CD4-positive, alpha-beta T cell treated with Interleukin-12 subunit alpha and Interleukin-12 subunit beta, for 1 hour (primary cell): ENCODE data around the gene VDAC2.
"Not testable (repeated sequence)": the region's sequence is repeated elsewhere in the genome, so short reads cannot be mapped to it uniquely, and the experiment has no call there.

Experiments used
- DNase-seq: peaks from one replicate; pipeline ENCODE4 v3.0.0-alpha.2; 2020

Gene VDAC2

DNA sequence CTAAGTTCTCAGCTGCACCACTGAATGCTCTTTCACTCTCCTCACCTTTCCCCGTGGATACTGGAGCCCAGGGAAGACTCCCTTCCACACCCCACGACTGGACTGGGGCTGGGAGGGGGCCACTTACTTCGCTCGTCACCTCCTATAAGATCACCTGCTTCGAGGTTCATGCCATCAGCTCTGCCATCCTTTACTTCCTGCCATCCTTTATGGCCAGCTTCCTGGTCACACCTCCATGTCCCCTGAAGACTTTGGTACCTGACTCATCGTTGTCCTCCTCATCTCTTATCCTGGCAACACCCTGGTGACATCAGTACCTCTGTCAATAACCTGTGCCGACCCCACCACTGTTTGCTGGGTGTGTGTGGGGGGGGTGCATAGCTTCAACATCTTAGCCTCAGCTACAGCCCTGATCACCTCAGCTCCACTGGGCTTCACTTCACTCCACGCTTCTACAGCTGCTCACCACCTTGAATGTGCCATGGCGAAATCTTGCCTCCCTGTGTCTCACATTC, 8.7 kb upstream of the VDAC2 start:
- no peak for DNase-seq

DNA sequence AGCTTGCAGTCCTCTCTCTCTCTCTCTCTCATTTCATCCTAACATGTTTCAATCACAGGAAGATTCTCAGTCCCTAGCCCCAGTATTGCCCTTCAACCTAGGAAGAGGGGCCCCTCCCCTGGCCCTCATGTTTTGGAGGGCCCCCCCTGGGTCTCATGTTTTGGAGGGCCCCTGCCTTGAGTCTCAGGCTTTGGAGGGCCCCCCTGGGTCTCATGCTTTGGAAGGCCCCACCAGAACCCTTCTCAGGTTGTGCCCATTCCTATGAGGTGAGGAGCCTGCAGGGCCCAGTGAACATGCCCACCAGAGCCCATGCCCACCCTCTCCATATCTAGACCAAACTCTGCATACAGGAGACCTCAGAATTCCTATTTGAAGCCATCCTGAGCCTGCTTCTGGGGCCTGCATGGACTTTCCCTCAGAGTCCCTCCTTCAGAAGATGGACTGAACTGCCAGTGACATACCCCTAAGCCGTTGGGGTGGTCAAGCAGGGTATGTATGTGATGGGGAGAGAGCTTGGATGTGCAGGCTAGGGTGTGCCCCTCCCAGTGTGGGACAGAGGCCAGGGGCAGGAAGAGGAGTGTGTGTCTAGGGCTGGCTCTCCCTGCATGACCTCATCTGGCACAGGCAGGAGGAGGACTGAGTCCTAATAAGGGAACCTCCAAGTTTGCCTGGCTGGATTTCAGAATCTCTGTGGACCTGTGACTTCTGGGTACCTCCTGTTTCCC, 8.1 kb upstream of the VDAC2 start:
- no peak for DNase-seq

DNA sequence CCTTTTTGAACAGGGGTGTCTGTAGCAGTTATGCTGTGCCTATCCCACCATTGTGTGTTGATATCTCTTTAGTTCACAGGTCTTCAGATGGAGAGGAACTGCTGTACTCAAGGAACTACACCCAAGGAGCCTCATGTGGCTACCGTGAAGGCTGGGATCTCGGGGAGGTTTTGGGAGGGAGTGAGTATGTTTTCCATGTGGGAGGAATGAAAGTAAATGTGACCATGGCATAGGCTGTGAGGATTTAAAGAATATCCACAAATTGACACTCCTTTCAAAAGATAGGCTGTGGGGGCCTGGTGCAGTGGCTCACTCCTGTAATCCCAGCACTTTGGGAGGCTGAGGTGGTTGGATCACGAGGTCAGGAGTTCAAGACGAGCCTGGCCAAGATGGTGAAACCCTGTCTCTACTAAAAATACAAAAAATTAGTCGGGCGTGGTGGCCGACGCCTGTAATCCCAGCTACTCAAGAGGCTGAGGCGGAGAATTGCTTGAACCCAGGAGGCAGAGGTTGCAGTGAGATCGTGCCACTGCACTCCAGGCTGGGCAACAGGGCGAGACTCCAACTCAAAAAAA, 7.5 kb upstream of the VDAC2 start:
- not testable (repeated sequence) for DNase-seq

DNA sequence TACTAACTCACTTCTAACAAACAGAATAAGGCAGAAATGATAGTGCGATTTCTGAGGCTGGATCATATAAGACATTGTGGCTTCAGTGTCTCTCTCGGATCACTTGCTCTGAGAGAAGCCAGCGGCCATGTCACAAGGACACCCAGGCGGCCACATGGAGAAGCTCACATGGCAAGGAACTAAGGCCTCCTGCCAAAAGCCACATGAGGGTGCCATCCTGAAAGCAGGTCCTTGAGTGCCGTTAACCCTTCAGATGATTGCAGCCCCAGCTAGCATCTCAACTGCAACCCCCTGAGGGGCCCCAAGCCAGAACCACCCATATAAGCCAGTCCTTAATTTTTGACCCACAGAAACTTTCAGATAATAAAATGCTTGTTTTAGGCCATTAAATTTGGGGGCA, 6.9 kb upstream of the VDAC2 start:
- no peak for DNase-seq

DNA sequence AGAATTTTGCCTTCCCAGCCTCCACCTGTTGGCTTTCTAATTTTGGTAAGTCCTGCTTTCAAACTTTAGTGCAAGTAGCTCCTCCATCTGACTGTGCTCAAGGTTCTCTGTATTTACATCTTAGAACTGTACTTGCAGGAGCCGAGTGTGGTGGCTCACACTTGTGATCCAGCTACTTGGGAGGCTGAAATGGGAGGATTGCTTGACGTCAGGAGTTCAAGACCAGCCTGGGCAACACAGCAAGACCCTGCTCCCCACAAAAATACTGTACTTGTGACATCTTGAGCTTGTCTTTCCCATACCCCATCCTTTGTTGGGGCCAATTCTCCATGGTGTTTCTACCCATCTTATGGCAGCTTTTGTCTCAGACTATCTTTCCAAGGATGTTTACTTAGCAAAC, 4.7 kb upstream of the VDAC2 start:
- DNase-seq = no peak

DNA sequence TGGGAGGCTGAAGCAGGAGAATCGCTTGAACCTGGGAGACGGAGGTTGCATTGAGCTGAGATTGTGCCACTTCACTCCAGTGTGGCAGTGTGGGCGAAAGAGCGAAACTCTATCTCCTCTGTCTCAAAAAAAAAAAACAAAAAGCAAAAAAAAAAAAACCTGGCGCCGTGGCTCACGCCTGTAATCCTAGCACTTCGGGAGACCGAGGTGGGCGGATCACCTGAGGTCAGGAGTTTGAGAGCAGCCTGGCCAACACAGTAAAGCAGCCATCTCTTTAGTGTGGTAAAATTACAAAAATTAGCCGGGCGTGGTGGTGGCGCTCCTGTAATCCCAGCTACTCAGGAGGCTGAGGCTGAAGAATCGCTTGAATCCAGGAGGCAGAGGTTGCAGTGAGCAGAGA, 4.0 kb upstream of the VDAC2 start:
- DNase-seq = not testable (repeated sequence)

DNA sequence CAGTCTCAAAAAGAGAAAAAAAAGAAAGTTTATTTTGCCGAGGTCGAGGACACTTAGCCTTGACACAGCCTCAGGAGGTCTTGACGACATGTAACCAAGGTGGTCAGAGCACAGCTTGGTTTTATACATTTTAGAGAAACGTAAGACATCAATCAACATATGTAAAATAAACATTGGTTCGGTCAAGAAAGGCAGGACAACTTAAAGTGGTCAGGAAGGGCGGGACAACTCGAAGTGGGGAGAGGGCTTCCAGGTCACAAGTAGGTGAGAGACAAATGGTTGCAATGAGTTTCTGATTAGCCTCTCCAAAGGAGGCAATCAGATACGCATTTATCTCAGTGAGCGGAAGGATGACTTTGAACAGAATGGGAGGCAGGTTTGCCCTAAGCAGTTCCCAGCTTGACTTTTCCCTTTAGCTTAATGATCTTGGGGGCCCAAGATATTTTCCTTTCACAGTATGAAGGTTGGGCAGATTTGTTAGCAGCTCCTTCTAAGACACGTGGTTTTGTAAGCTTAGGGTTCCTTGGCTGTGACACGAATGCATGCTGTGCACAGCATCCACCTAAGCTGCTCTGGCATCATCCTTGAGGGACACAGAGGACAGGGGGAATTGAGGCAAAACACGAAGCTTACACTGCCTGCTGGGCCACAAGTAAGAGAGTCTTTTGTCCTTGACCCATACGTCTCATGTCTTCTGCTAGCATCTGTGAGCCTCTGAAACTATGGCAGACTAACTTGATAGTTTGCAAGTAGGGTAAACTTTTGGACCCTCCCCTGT, 3.3 kb upstream of the VDAC2 start:
- no peak for DNase-seq

DNA sequence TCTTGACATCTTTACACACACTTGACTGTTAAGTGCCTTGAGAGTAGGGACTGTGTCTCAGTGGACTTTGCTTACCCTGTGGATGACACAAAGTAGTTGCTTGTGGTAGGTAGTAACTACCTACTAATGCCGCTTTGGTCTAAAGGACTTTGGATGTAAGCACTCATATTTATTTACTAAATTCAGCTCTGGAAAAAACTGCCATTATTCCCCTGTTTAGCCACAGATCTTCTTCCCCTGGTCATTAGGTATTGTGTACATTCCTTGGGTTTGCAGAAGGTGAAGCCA, 2.8 kb upstream of the VDAC2 start:
- no peak for DNase-seq

DNA sequence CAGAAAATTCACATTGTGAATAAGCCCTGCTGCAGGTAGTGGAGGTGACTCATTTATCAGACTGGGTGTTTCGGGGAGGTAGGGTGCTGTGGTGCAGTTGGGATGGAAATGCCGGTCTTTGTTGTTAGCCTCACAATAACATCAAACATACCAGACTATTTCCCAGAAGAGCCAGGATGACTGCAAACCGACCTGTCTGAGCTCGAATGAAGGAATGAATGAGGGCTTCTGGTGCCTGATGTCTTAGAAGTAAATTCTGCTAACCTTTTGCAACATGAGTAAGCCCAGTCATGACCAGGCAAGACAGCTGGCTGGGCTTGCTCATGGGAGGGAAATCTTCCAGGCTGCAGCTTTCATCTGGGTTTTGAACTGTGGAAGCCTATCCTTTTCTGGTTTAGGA, 2.4 kb upstream of the VDAC2 start:
- no peak for DNase-seq

DNA sequence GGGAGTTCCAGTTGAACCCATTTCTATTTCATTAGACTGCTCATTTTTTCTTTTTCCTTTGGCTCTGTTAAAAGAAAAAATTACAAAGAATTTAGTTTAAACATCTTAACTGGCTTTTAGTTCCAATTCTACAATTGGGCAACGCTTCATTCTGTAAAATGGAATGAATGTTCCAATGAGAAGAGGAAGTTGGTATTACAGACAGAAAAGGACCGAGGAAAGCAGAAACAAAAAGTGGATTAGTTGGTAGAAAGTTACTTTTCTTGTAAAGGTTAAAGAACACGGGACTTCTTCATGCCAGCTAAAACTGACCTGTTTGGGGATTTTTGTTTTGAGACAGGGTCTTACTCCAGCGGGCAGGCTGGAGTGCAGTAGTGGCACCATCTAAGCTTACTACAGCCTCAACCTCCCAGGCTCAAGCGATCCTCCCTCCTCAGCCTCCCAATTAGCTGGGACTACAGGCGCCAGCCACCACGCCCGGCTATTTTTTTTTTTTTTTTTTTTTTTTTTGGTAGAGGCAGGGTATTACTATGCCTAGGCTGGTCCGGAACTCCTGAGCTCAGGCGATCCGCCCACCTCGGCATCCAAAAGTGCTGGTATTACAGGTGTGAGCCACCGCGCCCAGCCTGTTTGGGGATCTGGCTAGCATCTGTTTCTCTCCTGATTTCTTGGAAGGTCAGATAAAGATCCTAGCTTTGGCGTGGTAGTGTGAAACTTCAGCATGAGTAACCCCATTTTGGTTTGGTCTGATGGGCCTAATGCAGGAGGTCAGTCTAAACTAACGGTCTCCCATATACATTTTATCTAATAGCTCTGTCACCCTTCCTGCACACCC, 1.3 kb upstream of the VDAC2 start:
- DNase-seq = no peak

DNA sequence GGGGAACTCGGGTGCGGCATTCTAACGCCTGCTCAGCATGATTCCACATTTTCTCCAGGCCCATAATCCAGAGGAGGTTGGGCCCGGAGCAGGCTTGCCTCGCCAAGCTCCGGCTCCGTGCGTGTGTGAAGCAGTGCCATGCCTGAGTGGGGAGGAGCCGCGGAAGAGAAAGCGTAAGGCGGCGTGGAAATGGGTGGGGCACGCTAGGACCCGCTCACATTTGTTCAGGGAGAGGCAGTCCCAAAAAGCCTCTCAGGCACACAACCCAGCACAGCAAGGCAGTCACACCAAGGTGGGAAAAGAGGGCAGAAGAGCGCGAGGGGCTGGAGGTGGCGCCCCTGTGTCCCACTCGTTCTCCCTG, 695 bp upstream of the VDAC2 start:
- peak; percentile 83 for DNase-seq

DNA sequence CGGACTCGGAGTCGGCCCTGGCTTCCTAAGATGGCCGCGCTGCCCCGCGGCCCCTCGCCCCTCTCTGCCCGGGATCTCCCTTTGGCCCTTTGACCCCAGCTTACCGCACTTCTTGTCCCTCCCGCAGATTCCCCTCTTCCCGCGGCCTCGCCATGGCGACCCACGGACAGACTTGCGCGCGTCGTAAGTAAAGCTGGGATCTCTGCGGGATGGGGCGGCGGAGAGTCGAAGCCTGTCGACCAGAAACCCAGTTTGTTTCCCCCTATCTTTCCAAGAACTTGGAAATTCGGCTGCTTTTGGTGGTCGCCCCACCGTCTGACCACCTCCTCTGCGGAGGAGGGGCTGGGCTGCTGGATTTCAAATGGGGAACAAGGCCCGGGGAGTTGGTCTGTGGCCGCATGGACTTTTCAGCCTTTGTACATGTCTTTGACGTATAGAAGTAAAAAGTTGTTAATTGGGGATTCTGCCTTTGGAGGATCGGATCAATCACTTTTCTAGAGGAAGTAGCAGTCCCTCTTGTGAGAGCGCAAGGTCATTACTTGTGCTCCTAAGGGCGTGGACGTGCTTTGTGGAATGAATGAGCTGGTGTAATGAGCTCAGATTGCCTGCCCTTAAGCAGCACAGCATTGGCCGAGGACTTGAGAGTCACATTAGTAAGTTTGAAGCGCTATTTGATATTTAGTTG, 553 bp downstream of the VDAC2 start:
- peak; percentile 43 for DNase-seq

DNA sequence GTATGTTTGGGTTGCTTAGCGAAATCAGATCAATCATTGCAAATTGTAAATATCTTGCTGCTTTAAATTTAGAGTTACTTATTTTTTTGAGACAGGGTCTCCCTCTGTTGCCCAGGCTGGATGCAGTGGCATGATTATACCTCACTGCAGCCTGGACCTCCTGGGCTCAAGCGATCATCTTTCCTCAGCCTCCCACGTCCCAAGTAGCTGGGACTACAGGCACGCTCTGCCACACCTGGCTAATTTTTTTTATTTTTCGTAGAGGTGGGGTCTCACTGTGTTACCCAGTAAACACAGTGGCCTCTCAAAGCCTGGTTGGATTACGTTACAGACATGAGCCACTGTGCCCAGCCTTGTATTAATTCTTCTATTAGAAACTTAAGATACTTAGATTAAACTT, 1.7 kb downstream of the VDAC2 start:
- DNase-seq = no peak

DNA sequence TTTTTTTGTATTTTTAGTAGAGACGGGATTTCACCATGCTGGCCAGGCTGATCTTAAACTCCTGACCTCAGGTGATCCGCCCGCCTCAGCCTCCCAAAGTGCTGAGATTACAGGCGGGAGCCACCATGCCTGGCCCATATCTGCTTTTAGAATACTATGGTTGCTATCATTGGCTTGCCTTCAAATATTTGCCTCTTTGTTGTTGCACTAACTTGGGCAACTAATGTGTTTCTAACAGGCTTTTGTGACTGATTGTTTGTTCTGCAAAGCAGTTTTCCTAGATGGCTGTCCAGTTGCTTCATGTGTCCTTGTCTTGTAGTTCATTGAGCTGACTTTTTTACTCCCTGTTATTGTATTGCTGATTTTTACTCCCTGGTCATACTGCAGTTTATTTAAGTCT, 9.7 kb downstream of the VDAC2 start:
- no peak for DNase-seq

DNA sequence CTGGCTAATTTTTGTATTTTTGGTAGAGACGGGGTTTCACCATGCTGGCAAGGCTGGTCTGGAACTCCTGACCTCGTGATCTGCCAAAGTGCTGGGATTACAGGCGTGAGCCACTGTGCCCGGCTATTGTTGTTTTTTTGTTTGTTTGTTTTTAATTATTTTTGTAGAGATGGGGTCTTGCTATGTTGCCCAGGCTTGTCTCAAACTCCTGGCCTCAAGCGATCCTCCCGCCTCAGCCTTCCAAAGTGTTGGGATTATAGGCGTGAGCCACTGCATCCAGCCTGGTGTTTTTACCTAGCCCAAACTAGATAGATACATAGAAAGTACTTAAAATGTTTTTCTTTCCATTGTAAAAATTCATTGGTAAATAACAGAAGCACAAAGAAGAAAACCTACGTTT, 10.9 kb downstream of the VDAC2 start:
- DNase-seq = not testable (repeated sequence)

DNA sequence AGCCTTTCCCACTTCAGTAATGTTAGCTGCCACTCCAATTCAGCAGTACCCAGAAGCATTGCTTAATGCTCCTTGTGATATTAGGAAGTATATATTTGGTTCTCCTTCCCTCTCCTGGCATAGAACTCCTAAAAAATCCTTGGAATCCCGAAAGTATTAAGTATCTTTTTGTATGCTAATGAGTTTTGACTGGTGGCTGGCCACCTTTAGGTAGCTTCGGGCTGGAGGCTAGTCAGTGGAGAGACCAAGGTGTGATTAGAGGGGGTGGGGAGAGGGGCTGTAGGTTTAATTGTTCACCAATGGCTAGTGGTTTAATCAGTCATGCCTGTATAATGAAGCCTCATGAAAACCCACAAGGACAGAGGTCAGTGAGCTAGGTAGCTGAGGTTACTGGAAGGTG, 12.9 kb downstream of the VDAC2 start:
- DNase-seq = no peak

DNA sequence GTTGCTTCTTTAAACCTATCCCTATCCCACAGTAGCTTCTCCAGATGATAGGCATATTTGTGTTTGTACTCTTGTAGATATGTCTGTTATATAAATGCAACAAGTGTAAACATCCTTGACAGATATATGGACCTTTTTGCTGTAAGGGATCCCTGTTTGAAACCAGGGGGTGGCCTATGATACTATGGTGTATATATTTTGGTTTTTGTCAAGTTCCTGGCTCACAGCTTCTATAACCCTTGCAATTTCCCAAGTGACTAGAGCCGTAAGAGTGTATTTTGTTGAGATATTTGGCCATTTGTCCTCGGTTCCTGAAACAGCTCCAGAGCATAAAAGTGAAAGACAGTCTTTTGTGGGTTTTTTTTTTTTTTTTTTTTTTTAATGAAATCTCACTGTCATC, 15.5 kb downstream of the VDAC2 start:
- no peak for DNase-seq

DNA sequence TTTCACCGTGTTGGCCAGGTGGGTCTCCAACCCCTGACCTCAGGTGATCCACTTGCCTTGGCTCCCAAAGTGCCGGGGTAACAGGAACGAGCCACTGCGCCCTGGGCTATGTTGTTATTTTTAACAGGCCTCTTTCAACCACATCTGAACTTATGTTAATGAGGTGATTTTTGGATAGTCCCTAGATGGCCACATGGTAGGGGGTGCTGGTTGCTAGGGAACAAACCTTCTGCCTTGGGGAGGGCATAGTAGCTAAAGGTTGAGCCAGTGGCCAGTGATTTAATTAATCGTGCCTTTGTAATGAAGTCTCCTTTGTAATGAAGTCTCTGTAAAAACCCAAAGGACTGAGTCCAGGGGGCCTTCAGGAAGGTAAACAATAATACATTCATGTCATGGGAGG, 16.1 kb downstream of the VDAC2 start:
- DNase-seq = no peak

DNA sequence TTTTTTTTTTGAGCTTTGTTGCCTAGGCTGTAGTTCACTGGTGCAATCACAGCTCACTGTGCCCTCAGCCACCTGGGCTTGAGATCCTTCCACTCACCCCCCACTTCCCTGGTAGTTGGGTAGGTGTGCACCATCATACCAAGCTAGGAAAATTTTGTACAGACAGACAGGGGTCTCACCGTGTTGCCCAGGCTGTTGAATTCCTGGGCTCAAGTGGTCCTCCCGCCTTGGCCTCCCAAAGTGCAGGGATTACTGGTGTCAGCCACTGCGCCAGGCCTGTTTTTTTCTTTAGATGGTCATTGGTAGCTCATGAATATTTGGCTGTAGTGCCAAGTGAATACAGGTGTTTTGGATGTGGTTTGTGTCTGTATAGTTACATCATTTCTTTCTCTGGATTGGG, 17.7 kb downstream of the VDAC2 start:
- DNase-seq = no peak

DNA sequence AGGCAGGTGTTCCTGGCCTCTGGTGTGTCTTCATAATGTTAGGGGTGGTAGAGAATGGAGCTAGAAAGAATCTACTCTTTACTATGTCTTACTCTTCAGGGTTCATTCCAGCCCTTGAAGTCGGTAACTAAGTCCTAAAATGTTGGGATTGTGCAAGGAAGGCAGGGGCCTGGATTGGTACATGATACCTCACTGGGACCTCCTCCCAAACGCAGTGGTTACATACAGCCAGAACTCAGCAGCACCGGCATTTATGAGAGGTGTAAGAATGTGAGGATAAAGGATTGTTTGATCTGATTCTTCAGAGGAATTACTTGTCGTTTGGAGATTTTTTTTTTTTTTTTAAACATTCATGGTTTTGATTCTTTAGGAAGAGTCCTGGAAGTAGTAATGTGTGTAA, 18.2 kb downstream of the VDAC2 start:
- no peak for DNase-seq

DNA sequence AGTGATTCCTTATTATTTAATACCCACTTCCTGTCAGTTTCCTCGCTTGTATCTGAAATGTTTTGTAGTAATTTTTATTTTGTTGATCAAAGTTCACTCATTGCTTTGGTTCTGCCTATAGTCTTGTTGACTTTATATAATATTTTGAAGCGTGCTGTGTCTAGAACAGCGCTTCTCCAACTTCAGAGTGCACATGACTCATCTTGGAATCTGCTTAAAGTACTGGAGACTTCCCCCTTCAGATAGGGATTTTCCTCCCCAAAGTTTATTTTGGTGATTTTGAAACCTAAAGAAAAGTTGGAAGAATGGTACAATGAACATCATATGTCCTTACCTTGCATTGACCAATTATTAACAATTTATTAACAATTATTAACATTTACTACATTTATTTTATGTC, 19.4 kb downstream of the VDAC2 start:
- DNase-seq = no peak

DNA sequence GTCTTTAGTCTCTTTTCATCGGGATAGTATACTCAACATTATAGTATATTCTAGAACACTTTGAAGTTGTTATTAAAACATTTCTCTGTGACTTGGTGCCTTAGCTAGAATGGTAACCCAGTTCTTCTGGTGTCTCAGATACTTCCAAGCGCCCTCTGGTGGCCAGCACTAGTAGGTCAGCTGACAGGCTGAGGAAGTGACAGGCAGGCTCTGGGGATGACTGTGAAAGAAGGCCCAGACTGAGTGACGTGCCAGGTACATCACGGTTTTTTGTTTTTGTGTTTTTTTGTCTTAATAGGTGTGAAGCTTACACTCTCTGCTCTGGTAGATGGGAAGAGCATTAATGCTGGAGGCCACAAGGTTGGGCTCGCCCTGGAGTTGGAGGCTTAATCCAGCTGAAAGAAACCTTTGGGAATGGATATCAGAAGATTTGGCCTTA, 20.0 kb downstream of the VDAC2 start:
- DNase-seq = peak; percentile 95
